COLO668 (cell line): ENCODE data around the gene PHACTR1.

Experiments used
- DNase-seq: peaks from one replicate; lab custom pipeline; 2025; ENCODE audit not compliant: unreplicated experiment; lab: John Stamatoyannopoulos, UW

PHACTR1 gene

DNA sequence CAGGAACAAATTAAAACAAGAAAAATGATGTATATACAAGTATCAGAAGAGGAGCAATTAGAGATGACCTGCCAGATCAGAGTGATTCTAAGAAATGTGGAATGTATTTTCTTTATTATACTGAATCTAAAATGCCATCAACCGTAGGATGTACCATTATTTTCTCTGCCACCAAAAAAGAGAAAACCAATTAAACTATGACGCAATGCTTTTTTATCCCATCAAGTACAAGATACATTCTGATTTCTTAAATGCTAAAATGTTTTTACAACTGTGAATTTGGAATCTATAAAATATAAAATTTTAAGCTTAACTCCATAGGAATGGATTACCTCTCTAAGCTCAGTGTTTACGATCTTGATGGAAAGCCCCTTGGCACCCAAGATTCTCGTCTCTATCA lies 85.9 kb downstream of the PHACTR1 start:
- DNase-seq, result no peak

DNA sequence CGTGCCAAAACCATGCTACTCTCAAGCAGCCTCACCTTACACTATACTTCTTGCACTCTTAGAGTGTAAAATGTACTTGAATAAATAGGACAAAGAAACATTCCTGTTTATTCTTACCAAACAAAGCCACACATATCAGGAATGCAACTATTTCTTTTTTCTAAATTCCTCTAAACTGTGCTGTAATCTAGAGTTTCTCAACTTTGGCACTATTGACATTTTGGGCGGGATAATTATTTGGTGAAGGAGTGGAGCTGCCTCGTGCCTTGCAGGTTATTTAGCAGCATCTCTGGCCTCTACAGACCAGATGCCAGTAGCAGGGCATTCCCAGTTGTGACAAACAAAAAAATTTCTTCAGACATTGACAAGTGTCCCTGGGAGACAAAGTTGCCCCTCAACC lies 86.9 kb downstream of the PHACTR1 start:
- DNase-seq, result no peak

DNA sequence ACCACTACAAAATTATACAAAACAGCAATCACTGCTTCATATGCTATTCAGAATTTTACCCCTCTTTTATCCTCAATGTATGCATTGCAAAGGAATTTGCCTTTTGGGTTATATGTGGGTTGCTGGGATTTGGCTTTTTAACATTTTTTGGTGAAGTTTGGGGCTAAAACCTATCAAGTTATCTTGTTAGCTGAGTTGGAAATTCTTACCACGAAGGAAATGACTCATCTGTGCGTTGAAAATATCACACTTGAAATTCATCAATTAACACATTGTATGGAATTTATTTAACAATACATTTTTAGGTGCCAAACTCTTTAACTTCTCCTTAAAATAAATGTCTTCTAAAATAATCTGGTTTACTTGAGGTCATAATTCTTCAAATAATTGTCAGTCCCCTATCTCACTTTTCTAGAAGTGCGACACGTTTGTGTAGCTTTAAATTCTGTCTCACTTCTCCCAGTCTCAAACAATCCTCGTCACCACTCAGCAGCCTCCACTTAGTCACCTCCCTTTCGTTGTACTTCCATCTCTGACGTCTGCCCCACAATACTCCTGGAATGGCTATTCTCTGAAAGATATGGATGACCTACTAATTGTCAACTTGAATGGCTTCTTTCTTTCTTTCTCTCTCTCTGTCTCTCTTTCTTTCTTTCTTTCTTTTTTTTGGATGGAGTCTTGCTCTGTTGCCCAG lies 88.5 kb downstream of the PHACTR1 start:
- no peak for DNase-seq

DNA sequence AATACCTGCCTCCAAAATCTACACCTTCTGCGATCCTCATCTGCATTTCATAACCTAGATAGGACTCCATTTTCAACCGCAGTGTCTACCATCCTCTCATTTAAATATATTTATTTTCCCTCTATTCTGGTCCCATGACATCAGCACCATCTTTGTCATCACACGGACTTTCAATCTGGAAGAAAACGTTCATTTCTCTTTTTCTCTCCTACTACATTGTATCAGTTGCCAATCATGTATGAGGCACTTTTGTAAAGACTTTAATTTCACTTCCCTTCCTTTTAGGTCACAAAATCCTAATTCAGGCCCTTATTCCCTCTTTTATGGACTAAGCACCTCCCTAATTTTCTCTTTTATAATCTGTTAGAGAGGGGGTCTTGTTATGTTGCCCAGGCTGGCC lies 89.6 kb downstream of the PHACTR1 start:
- DNase-seq, result no peak

DNA sequence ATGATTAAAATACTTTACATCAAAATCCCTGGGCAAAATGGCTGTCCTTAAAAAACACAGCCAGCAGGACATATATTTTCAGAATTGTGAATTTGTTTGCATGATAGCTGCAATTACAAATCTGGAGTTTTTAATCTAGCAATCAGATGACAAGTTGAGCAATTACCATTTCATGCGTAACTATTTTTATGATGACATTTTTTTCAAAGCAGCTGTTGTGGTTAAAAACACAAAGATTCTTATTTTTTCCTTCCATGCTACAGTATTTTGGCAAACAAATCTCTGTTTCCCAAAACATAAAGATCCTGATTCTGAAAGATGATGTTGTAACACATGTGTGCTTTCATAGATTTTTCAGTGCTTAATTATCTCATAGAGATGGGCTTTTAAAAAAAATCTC lies 90.2 kb downstream of the PHACTR1 start:
- no peak for DNase-seq

DNA sequence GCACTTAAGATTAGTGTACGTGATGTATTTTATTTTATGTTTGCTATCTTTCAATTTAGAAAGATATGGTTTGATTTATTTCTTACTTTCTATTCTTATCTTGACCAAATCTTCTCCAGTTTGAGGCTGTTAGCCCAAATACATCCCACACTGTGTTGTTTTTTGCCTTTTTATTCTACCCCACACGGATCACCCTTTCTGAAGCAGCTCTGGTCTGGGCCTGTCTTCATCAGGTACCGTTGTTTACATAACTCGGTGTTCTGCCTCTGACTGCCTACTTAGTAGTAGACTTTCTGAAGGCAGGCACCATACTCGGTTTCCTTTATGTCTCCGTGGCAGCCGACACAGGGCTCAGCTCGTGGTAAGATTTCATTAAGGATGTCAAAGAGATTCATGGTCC lies 95.0 kb downstream of the PHACTR1 start:
- no peak for DNase-seq

DNA sequence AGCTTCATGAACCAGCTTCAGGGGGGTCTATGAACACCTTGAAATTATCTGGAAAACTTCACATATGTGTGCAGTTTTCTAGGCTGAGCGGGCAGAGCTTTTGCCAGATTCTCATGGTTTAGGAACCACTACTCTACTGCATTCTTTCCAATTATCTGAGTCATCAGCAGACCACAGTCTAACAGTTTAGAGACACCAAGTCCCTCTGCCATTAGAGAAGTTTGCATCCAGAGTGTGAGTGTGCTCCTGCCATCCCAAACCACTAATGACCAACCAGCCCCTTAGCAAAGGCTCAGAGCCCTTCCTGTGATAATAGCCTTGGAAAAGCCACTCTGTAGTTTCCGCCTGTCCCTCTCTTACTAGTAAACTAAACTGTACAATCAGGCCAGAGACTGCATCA lies 96.8 kb downstream of the PHACTR1 start:
- DNase-seq, result no peak

DNA sequence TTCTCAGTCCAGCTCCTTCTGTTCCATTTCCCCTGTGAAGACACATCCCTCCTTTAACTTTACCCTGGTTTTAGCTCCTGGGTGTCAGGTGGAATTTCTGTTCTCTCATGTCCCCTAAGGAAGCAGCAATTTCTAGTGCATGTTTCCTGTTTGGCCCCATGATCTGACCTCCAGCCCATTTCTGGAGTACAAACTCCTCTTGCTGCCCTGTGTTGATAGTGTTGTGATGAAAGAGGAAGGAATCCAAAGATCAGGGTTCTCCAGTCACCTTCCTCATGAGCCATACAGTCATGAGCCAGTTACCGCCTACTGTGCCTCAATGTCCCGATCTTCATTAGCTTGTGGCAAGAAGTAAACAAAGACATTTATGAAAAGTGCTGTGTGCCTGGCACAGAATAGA lies 97.4 kb downstream of the PHACTR1 start:
- DNase-seq, result no peak

DNA sequence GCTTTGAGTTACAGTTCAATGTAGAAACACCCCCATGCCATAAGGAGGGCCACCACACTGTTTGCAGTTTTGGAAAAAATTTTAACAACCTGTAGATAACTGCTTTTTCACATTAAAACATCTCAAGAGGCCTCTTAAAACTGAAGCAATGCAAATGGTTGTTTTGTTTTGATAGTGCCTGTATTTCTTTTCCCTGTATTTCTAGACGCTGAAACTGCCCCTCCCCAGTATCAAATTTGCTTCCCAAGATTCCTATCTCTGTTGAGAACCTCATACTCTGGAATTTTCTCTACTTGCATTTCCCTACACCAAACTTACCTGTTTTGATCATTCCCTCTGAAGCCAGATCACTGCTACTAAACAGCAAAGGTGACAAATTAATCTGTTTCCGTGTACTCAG lies 98.5 kb downstream of the PHACTR1 start:
- DNase-seq, result no peak

DNA sequence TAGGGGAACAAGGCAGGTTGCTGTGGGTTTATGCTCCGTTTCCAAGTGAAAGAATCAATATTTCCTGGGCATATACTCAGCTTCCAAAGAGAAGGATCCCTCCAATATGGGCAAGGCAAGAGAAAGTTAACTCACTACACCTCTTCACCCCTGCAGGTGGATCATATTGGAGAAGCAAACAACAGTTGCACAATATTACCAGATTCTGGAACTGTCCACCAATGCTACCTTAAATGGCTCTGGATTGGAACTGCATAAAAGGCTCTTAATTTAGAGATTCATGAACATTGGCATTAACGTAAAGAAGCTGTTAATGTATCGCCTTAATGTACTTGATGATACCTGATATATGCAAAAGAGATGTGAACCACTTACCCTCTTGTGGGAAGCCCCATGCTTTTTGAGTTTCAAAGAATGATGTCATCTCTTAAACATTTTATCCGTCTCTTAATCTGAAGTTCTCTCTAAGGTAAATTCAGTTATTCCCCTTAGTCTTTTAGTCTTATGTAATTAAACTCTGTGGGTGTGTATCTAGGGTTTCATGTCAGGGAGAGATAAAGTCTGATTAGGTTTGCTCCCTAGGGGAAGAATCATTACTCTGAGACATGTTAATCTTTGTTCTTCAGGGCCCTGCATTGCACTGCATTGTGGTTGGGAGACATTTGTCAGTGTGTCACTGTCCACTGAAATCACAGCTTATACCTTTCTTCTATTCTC lies 99.5 kb downstream of the PHACTR1 start:
- no peak for DNase-seq

DNA sequence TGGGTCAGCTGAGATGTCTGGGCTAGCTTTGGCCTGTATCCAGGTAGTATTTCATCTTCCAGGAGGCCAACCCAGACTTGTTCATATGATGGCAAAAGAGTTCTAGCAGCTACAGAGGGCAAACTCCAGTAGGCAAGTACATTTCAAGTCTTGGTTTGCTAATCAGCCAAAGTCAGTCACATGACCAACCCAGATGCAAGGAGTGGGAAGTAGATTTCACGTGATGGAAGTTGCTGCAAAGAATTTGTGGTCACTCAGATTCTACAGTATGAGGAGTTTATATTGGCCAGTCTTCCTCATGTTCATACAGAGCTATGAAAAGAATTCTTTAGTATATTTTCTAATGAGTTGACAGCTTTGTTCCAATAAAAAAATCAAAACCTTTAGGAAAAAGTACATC lies 101.8 kb downstream of the PHACTR1 start:
- no peak for DNase-seq

DNA sequence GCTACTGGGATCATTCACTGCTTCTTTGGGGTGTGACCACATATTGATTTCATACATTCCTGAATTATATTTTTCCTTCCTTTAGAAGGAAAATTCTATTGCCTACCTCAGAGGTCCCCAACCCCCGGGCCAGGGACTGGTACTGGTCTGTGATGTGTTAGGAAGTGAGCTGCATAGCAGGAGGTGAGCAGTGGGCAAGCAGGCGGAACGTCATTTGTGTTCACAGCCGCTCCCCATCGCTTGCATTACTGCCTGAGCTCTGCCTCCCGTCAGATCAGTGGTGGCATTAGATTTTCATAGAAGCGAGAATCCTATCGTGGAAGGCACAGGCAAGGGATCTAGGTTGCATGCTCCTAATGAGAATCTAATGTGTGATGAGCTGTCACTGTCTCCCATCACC lies 107.3 kb downstream of the PHACTR1 start:
- DNase-seq, result no peak

DNA sequence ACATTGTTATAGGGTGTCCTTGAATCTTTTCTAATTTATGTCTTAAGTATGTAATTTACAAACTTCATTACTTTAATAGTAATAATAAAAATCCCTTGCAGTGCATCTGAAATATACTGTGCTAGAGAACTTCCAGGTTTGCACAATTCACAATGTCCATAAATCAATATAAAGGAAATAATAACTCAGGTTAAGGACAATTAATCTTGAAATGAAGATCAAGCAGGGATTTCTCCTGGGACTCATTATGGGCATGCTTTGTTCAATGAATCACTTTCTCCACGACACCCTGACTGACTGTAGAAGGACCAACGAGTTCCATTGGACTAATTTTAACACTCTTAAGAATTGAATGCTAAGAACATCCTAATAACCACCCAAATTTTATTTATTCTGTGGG lies 110.0 kb downstream of the PHACTR1 start:
- no peak for DNase-seq

DNA sequence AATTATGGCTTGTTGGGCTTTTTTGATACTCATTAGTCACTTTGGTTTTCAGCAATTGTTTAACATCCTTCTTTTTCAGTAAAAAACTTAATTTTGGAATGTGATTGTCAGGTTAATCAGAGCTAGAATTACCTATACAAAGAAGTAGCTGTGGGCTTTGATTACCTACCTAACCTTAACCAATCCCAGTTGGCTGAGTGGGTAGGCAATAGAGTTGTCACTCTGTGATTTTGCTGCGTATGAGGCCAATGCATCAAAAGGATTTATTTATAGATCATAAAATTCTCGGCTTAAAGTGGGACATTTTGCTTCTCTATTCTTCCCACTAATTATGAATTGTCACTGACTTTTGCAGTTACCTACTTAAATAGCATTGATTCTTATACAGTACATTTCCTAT lies 111.4 kb downstream of the PHACTR1 start:
- DNase-seq, result no peak

DNA sequence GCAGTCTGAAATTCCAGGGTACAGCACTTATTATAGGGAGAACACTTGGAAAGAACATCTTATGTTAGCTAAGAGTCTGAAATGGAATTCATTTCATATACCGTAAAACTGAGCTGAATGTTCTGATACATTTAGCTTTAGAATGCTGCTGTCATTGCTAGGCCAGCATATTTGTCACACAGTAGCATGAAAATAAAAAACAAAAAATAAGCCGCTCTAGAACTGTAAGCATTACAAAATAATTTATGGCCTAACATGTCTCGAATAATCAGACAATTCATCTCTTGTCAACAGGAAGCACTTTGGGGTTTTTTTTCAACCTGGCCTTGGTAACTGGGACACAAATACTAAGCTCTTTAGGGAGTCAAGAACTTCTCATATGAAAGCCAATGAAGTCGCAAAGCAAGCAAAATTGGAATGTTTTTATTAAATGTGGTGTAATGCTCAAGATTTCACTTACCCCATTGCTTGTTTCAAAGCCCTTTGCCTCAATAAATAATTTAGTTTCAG lies 115.7 kb downstream of the PHACTR1 start:
- DNase-seq, result no peak

DNA sequence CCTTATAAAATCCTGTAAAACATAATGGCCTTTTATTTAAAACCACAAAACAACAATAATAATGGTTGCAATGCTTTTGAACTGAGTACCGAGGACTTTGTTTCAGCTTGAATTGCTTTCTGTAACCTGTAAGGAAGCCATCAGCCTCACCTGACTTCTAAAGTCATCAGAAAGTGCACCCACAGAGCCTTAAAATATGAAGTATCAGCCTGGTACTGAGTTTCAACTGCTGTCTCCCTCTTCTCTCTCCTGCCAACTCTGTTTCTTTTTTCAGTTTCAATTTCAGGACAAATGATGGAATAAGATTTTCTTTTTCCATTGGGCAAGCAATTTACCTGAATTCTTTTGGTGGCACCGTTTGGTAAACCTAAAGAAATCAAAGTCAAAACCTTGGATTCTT lies 119.4 kb downstream of the PHACTR1 start:
- DNase-seq, result no peak

DNA sequence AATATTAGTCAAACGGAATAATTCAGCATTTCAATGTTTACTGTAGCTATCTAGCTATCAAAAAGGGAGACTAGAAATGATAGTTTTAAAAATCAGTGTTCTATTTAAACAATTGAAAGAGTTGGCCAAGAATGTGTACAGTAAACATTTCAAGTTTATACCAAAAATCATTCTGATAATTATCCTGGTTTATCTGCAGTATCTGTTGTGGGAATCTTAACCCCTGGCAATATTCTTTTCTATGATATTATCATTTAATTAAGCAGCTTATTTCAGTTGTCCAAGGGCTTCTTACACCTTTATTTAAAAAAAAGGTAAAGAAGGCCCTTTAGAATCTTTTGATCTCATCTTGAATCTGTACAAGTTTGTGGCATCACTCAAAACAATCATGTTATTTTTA lies 125.1 kb downstream of the PHACTR1 start:
- no peak for DNase-seq

DNA sequence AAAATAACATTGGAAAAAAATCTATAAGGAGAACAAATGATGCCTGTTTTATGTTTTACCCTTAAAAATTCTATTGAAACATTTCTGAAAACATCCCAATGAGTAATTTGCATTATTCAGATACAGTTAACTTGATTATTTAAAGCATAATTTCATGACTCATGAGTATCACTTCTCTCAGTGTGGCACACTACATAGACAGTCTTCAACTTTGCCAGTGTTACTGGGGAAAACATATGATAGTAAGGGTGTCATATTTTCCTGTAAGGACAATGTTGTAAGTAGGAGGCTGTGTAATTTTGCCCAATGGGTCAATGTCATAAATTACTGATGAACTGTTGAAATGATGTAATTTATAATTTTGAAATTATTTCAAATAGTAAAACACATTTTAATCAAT lies 125.5 kb downstream of the PHACTR1 start:
- no peak for DNase-seq

DNA sequence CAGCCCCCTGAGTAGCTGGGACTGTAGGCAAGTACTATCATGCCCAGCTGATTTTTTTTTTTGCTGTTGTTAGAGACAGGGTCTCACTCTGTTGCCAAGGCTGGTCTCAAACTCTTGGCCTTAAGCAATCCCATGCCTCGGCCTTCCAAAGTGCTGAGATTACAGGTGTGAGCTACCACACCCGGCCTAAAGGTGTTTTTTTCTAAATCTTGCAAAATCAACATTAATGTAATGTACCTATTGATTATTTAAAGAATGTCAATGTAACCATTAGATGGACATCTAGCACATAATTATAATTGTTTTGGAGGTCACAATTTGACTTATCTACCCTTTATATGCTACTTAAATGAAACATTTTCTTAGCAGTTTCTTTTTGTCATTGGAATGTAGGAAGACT lies 126.1 kb downstream of the PHACTR1 start:
- DNase-seq, result no peak

DNA sequence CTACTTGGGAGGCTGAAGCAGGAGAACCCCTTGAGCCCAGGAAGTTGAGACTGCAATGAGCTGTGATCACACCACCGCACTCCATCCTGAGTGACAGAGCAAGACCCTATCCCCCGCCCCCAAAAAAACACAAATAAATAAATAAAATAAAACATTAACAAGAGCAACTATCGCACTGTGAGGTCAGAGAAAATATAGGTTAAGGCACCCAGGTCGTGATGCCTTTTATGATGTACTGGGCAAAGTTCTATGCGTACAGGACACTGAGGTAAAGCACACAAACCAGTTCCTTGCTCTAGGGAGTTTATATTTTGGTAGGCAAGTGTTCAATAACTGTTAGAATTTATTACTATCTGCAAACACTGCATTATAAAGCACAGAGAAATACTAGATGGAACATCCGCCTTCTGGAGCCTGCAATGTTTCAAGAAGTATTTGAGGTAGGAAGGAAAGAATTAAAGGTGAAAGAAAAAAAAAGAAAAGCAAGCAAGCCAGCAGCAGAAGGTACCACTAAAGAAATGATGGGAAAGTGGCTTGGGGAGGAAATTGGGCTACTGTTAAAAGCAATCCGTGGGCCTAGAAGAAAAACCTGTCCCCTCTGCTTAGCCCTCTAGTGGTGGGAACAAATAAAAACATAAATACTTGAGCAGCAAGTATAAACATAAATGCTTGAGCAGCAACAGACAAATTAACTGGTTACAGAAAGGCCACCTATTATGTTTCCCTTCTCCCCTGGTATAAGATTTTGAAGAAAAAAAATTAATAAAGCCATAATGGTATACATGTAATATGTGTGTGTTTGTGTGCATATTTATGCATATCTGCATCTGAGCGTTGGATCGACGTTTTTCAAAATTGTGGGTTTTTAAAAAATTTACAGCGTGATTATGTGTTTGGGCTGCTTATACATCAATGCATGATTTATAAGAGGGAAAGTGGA lies 128.0 kb downstream of the PHACTR1 start:
- DNase-seq, result no peak

DNA sequence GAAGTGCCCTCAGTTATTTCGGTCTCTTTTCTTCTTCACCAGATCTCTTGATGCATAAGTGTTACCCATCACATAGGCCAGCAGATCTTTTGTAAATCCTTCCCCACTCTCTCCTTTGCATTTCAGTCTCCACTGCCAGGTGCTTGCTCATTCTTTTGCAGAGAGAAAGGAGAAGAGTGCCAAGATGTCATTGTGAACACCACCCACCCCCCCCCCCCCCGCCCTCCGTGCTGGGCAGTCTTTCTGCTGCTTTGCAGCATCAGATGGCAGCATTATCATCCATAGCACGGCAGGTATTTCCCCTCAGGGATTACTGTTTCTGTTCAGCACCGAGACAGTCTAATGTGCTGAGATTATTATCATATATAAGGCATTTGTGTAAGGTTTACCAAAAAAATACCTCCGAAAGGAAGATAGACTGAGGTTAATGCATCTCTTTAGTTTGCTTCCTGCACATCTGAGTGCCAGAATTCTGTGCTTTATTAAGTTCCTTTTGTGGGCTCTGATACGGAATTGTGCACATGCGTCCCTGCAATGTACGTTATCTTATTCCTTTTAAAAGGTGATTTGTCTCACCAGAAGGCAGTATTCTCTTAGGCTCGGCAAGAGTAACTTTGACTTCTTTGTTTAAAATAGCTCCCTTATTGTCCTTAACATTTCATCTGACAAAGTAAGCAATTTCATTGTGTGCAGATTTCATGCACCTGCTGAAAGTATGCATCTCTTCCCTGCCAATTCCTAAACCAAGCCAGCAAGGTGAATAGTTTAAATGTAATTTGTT lies 128.8 kb downstream of the PHACTR1 start:
- no peak for DNase-seq
